ENCODE results near the gene OPA1.

The OPA1 gene

GRCh38 chr3:193573403-193574191 is 19.4 kb upstream of the OPA1 start:
- no peak overlapping the region for H3K27ac ChIP-seq (ENCODE audit: low read depth, low read length)
- H3K9me2 ChIP-seq (replicated peaks; ENCODE audit: control insufficient read depth, low read length): no peaks in the 10 kb centered on the region
- H4K20me1 ChIP-seq (ENCODE audit: control insufficient read depth, insufficient read depth, low read depth, low read length): no peaks in the 10 kb centered on the region
- no peaks in the 10 kb centered on the region for H3K79me2 ChIP-seq (ENCODE audit: control insufficient read depth, low read length)
- peaks cover 4% of the 10 kb centered on the region; the same call in 1 of the 2 replicates for H3K27me3 ChIP-seq (ENCODE audit: control insufficient read depth, low read length)
- TF ChIP-seq, protein P1, sequence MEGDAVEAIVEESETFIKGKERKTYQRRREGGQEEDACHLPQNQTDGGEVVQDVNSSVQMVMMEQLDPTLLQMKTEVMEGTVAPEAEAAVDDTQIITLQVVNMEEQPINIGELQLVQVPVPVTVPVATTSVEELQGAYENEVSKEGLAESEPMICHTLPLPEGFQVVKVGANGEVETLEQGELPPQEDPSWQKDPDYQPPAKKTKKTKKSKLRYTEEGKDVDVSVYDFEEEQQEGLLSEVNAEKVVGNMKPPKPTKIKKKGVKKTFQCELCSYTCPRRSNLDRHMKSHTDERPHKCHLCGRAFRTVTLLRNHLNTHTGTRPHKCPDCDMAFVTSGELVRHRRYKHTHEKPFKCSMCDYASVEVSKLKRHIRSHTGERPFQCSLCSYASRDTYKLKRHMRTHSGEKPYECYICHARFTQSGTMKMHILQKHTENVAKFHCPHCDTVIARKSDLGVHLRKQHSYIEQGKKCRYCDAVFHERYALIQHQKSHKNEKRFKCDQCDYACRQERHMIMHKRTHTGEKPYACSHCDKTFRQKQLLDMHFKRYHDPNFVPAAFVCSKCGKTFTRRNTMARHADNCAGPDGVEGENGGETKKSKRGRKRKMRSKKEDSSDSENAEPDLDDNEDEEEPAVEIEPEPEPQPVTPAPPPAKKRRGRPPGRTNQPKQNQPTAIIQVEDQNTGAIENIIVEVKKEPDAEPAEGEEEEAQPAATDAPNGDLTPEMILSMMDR (IDR thresholded peaks at IDR 0.05; ENCODE audit: low read depth, low read length, poor library complexity, severe bottlenecking): no peak
- no peak for TF ChIP-seq EZH2phosphoT487 (IDR thresholded peaks at IDR 0.05; ENCODE audit: borderline replicate concordance, low read length)
- H3K4me3 ChIP-seq (ENCODE audit: low read length): no peak overlapping the region
- H3K9me3 ChIP-seq (ENCODE audit: control insufficient read depth, insufficient read depth, low read length): no peaks in the 10 kb centered on the region
- H3K4me1 ChIP-seq (ENCODE audit: control insufficient read depth, low read length): no peaks in the 10 kb centered on the region
- no peak overlapping the region for H3K4me2 ChIP-seq (ENCODE audit: low read length)
- no peaks in the 10 kb centered on the region for H3K36me3 ChIP-seq (ENCODE audit: control insufficient read depth, low read length)
- no peaks in the 10 kb centered on the region for H3F3A ChIP-seq (ENCODE audit: control insufficient read depth, insufficient read depth)

DNA sequence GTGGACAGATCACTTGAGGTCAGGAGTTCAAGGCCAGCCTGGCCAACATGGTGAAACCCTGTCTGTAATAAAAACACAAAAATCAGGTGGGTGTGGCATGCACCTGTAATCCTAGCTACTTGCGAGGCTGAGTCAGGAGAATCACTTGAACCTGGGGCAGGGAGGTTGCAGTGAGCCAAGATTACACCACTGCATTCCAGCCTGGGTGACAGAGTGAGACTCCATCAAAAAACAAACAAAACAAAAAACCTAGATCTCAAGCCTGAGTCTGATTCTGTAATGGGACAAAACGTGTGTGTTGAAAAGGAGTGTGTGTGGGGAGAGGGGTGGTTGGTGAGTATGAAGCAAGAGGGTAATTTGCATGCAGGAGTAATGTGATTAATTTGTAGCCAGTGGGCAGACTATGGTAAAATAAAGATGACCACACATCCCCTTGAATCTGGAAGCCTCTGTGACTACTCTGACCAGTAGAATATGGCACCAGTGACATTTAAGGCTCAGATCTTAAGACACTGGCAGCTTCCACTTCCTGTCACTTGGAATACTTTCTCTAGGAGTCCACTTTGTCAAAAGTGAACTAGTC is 18.4 kb upstream of the OPA1 start:
- H3K27me3 ChIP-seq (ENCODE audit: control insufficient read depth, low read length): peaks cover 4% of the 10 kb centered on the region; the same call in 1 of the 2 replicates
- H3K27ac ChIP-seq (ENCODE audit: low read depth, low read length): no peak overlapping the region
- H3K36me3 ChIP-seq (ENCODE audit: control insufficient read depth, low read length): no peaks in the 10 kb centered on the region
- no peak overlapping the region for H3K4me3 ChIP-seq (ENCODE audit: low read length)
- no peak for TF ChIP-seq EZH2phosphoT487 (IDR thresholded peaks at IDR 0.05; ENCODE audit: borderline replicate concordance, low read length)
- TF ChIP-seq, protein P1 (IDR thresholded peaks at IDR 0.05; ENCODE audit: low read depth, low read length, poor library complexity, severe bottlenecking): no peak
- H3K9me3 ChIP-seq (ENCODE audit: control insufficient read depth, insufficient read depth, low read length): no peaks in the 10 kb centered on the region
- no peak overlapping the region for H3K4me2 ChIP-seq (ENCODE audit: low read length)
- H4K20me1 ChIP-seq (ENCODE audit: control insufficient read depth, insufficient read depth, low read depth, low read length): no peaks in the 10 kb centered on the region
- H3K79me2 ChIP-seq (ENCODE audit: control insufficient read depth, low read length): no peaks in the 10 kb centered on the region
- no peaks in the 10 kb centered on the region for H3K4me1 ChIP-seq (ENCODE audit: control insufficient read depth, low read length)
- H3F3A ChIP-seq (ENCODE audit: control insufficient read depth, insufficient read depth): no peaks in the 10 kb centered on the region
- H3K9me2 ChIP-seq (replicated peaks; ENCODE audit: control insufficient read depth, low read length): no peaks in the 10 kb centered on the region

DNA sequence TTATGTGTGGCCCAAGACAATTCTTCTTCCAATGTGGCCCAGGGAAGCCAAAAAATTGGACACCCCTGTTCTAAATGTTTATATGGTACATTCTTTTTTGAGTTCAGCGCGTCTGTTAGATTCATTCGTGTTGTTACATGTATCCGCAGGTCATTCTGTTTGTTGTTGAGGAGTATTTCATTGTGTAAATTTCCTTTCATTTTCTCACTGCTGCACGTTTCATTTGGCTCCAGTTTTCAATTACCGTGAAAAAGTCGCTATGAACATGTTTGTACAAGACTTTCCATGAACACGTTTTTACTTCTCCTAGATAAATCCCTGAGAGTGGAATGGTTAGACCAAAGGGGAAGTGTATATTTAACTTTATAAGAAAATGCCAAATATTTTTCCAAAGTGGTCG is 7.5 kb upstream of the OPA1 start:
- Histone ChIP-seq H3K9me2 (replicated peaks; ENCODE audit: control insufficient read depth, low read length) (no peaks in the 10 kb centered on the region), H3K4me2 (ENCODE audit: low read length) (no peak overlapping the region)
- TF ChIP-seq, protein P1 (IDR thresholded peaks at IDR 0.05; ENCODE audit: low read depth, low read length, poor library complexity, severe bottlenecking): no peak
- no peak for TF ChIP-seq EZH2phosphoT487 (IDR thresholded peaks at IDR 0.05; ENCODE audit: borderline replicate concordance, low read length)

More for the DNA sequence above, 7.5 kb upstream of the OPA1 start:
- H4K20me1 ChIP-seq (ENCODE audit: control insufficient read depth, insufficient read depth, low read depth, low read length): no peaks in the 10 kb centered on the region
- no peaks in the 10 kb centered on the region for H3K79me2 ChIP-seq (ENCODE audit: control insufficient read depth, low read length)
- H3K9me3 ChIP-seq (ENCODE audit: control insufficient read depth, insufficient read depth, low read length): no peaks in the 10 kb centered on the region
- H3K27me3 ChIP-seq (ENCODE audit: control insufficient read depth, low read length): no peaks in the 10 kb centered on the region; the same call in 1 of the 2 replicates
- no peak overlapping the region for H3K4me3 ChIP-seq (ENCODE audit: low read length)
- no peaks in the 10 kb centered on the region for H3K36me3 ChIP-seq (ENCODE audit: control insufficient read depth, low read length)
- no peaks in the 10 kb centered on the region for H3K4me1 ChIP-seq (ENCODE audit: control insufficient read depth, low read length)
- no peak overlapping the region for H3K27ac ChIP-seq (ENCODE audit: low read depth, low read length)
- H3F3A ChIP-seq (ENCODE audit: control insufficient read depth, insufficient read depth): no peaks in the 10 kb centered on the region

Measured in DOHH2 (cell line).